Measurements from ENCODE around the gene KCTD1. TPM values are rescaled to one million over a fixed set of nuclear protein-coding genes. Genes with fewer than 3 reads are reported as not detected.

Gene KCTD1
- total RNA-seq, 1 donor from 2014 or later = 17.1 TPM

- H3K9ac ChIP-seq = no peak overlapping the region
- no peak overlapping the region for H3K4me3 ChIP-seq
- no peak for DNase-seq (ENCODE audit: low spot score)
- Mint-ChIP-seq H3K9me3 (no peaks in the 10 kb centered on the region), H3K36me3 (peaks cover 27% of the 10 kb centered on the region), H3K27ac (no peak overlapping the region), H3K4me3 (no peak overlapping the region), H3K4me1 (no peaks in the 10 kb centered on the region), H3K27me3 (ENCODE audit: insufficient read depth, low read depth) (peaks cover 2% of the 10 kb centered on the region)
- H3K4me1 ChIP-seq = peaks cover 7% of the 10 kb centered on the region
- H3K79me2 ChIP-seq (ENCODE audit: low read depth) = no peaks in the 10 kb centered on the region
- no peaks in the 10 kb centered on the region for H3K36me3 ChIP-seq
- no peaks in the 10 kb centered on the region for H3F3A ChIP-seq (ENCODE audit: low read depth)
- H3K9me3 ChIP-seq (ENCODE audit: low read depth) = no peaks in the 10 kb centered on the region
- H2AFZ ChIP-seq (replicated peaks) = no peak overlapping the region
- no peaks in the 10 kb centered on the region for H4K20me1 ChIP-seq (ENCODE audit: low read depth)
- no peak for TF ChIP-seq CTCF (IDR thresholded peaks at IDR 0.05)
- TF ChIP-seq EZH2phosphoT487 (IDR thresholded peaks at IDR 0.05) = no peak
- TF ChIP-seq EZH2 (IDR thresholded peaks at IDR 0.05) = no peak
- H3K4me2 ChIP-seq = no peak overlapping the region
- H3K27me3 ChIP-seq = no peaks in the 10 kb centered on the region
- no peak overlapping the region for H3K27ac ChIP-seq
These were observed 51.8 kb downstream of the KCTD1 start for GRCh38 chr18:26496528-26496927.

GRCh38 chr18:26495287-26495686, 53.1 kb downstream of the KCTD1 start:
- Mint-ChIP-seq H3K4me3 (no peak overlapping the region), H3K27me3 (ENCODE audit: insufficient read depth, low read depth) (no peaks in the 10 kb centered on the region), H3K27ac (no peak overlapping the region), H3K9me3 (no peaks in the 10 kb centered on the region), H3K36me3 (peaks cover 29% of the 10 kb centered on the region), H3K4me1 (no peaks in the 10 kb centered on the region)
- H3K9ac ChIP-seq = no peak overlapping the region
- no peak overlapping the region for H3K4me3 ChIP-seq
- no peak for TF ChIP-seq EZH2phosphoT487 (IDR thresholded peaks at IDR 0.05)
- TF ChIP-seq EZH2 (IDR thresholded peaks at IDR 0.05) = no peak
- TF ChIP-seq CTCF (IDR thresholded peaks at IDR 0.05) = no peak
- H4K20me1 ChIP-seq (ENCODE audit: low read depth) = no peaks in the 10 kb centered on the region
- H3K4me2 ChIP-seq = no peak overlapping the region
- no peak overlapping the region for H2AFZ ChIP-seq (replicated peaks)
- no peak overlapping the region for H3K27ac ChIP-seq
- no peaks in the 10 kb centered on the region for H3K36me3 ChIP-seq
- no peaks in the 10 kb centered on the region for H3F3A ChIP-seq (ENCODE audit: low read depth)
- no peaks in the 10 kb centered on the region for H3K27me3 ChIP-seq
- peaks cover 7% of the 10 kb centered on the region for H3K4me1 ChIP-seq
- no peaks in the 10 kb centered on the region for H3K79me2 ChIP-seq (ENCODE audit: low read depth)
- H3K9me3 ChIP-seq (ENCODE audit: low read depth) = no peaks in the 10 kb centered on the region
- no peak for DNase-seq (ENCODE audit: low spot score)

- no peaks in the 10 kb centered on the region for H3K4me1 Mint-ChIP-seq
- DNase-seq (ENCODE audit: low spot score) = no peak
- H3K4me3 Mint-ChIP-seq = no peak overlapping the region
- Histone ChIP-seq H3K4me3 (no peak overlapping the region), H3K27me3 (no peaks in the 10 kb centered on the region), H3F3A (ENCODE audit: low read depth) (no peaks in the 10 kb centered on the region), H3K27ac (no peak overlapping the region), H2AFZ (replicated peaks) (no peak overlapping the region), H3K4me2 (no peak overlapping the region), H4K20me1 (ENCODE audit: low read depth) (no peaks in the 10 kb centered on the region), H3K79me2 (ENCODE audit: low read depth) (no peaks in the 10 kb centered on the region), H3K9ac (no peak overlapping the region), H3K4me1 (peaks cover 7% of the 10 kb centered on the region), H3K36me3 (no peaks in the 10 kb centered on the region), H3K9me3 (ENCODE audit: low read depth) (no peaks in the 10 kb centered on the region)
- no peaks in the 10 kb centered on the region for H3K27me3 Mint-ChIP-seq (ENCODE audit: insufficient read depth, low read depth)
- H3K27ac Mint-ChIP-seq = no peak overlapping the region
- TF ChIP-seq EZH2phosphoT487 (IDR thresholded peaks at IDR 0.05) (no peak), CTCF (IDR thresholded peaks at IDR 0.05) (no peak), EZH2 (IDR thresholded peaks at IDR 0.05) (no peak)
- peaks cover 35% of the 10 kb centered on the region for H3K36me3 Mint-ChIP-seq
- no peaks in the 10 kb centered on the region for H3K9me3 Mint-ChIP-seq
These were observed 55.3 kb downstream of the KCTD1 start for GRCh38 chr18:26493021-26493420.

Measured in neural progenitor cell (in vitro differentiated cells).